ENCODE measurements around the gene DGKI.

GRCh38 chr7:137755846-137756651 is 90.7 kb downstream of the DGKI start:
- no peak for TF ChIP-seq POLR2AphosphoS5 (IDR thresholded peaks at IDR 0.05)
- TF ChIP-seq, protein P1, sequence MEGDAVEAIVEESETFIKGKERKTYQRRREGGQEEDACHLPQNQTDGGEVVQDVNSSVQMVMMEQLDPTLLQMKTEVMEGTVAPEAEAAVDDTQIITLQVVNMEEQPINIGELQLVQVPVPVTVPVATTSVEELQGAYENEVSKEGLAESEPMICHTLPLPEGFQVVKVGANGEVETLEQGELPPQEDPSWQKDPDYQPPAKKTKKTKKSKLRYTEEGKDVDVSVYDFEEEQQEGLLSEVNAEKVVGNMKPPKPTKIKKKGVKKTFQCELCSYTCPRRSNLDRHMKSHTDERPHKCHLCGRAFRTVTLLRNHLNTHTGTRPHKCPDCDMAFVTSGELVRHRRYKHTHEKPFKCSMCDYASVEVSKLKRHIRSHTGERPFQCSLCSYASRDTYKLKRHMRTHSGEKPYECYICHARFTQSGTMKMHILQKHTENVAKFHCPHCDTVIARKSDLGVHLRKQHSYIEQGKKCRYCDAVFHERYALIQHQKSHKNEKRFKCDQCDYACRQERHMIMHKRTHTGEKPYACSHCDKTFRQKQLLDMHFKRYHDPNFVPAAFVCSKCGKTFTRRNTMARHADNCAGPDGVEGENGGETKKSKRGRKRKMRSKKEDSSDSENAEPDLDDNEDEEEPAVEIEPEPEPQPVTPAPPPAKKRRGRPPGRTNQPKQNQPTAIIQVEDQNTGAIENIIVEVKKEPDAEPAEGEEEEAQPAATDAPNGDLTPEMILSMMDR (IDR thresholded peaks at IDR 0.05) = no peak
